Neural cell (in vitro differentiated cells): Measurements from ENCODE around the gene OR52R1. TPM values are rescaled to one million over a fixed set of nuclear protein-coding genes. Genes with fewer than 3 reads are reported as not detected.

Experiments used
- H2AFZ ChIP-seq: fragments of 200-600, 300-800 bp; sonication (generic), shearing (Covaris generic); 2 replicates; pipeline ENCODE4 v1.6.0; 2014; ENCODE audit warnings: low read depth, mild to moderate bottlenecking, antibody characterized with exemption, low read length, moderate library complexity
- H3F3A ChIP-seq: fragments of 200-600 bp; shearing (Covaris generic); 2 replicates; pipeline ENCODE4 v1.6.1; 2016; ENCODE audit warnings: mild to moderate bottlenecking, moderate library complexity, mixed read lengths, antibody characterized with exemption, low read length; ENCODE audit not compliant: insufficient read depth, poor library complexity, severe bottlenecking
- H3K27ac ChIP-seq: fragments of 200-600, 300-800 bp; sonication (generic), shearing (Covaris generic); 2 replicates; pipeline ENCODE4 v1.5.1; 2014; ENCODE audit warnings: mild to moderate bottlenecking, low read length, moderate library complexity
- H3K27me3 ChIP-seq: fragments of 300-800, 200-600 bp; sonication (generic), shearing (Covaris generic); 2 replicates; pipeline ENCODE4 v1.6.0; 2014; ENCODE audit warnings: mild to moderate bottlenecking, low read depth, low read length, moderate library complexity; ENCODE audit not compliant: insufficient read depth
- H3K36me3 ChIP-seq: fragments of 300-800, 200-600 bp; sonication (generic), shearing (Covaris generic); 2 replicates; pipeline ENCODE4 v1.5.1; 2014; ENCODE audit warnings: mild to moderate bottlenecking, antibody characterized with exemption, low read length, moderate library complexity; ENCODE audit not compliant: insufficient read depth
- H3K4me2 ChIP-seq: fragments of 300-800, 200-600 bp; sonication (generic), shearing (Covaris generic); 2 replicates; pipeline ENCODE4 v1.6.0; 2014; ENCODE audit warnings: mild to moderate bottlenecking, low read length
- H3K4me3 ChIP-seq: fragments of 300-800, 200-600 bp; sonication (generic), shearing (Covaris generic); 2 replicates; pipeline ENCODE4 v1.5.1; 2014; ENCODE audit warnings: mild to moderate bottlenecking, low read length, moderate library complexity
- H3K79me2 ChIP-seq: fragments of 200-600 bp; shearing (Covaris generic); replicated peaks from 2 replicates; pipeline ENCODE4 v1.6.0; 2014; ENCODE audit warnings: mild to moderate bottlenecking, low read length, moderate library complexity; ENCODE audit not compliant: insufficient read depth
- H3K9ac ChIP-seq: fragments of 300-800, 200-600 bp; sonication (generic), shearing (Covaris generic); 2 replicates; pipeline ENCODE4 v1.6.1; 2016; ENCODE audit warnings: mild to moderate bottlenecking, low read length, mixed read lengths
- H3K9me2 ChIP-seq: fragments of 200-600 bp; shearing (Covaris generic); 2 replicates; pipeline ENCODE4 v1.6.1; 2016; ENCODE audit warnings: mild to moderate bottlenecking, low read length, mixed read lengths; ENCODE audit not compliant: insufficient read depth
- H3K9me3 ChIP-seq: fragments of 200-600, 300-800 bp; sonication (generic), shearing (Covaris generic); 2 replicates; pipeline ENCODE4 v1.6.1; 2016; ENCODE audit warnings: mild to moderate bottlenecking, mixed run types, low read length, moderate library complexity, mixed read lengths
- H4K20me1 ChIP-seq: fragments of 200-600 bp; shearing (Covaris generic); 2 replicates; pipeline ENCODE4 v1.6.1; 2016; ENCODE audit warnings: mild to moderate bottlenecking, mixed run types; ENCODE audit not compliant: insufficient read depth
- CTCF ChIP-seq: fragments of 450-650 bp; IDR thresholded peaks from 2 replicates; pipeline ENCODE4 v1.5.1; 2014; ENCODE audit warnings: antibody characterized with exemption, mild to moderate bottlenecking, moderate library complexity; ENCODE audit not compliant: poor library complexity, severe bottlenecking
- EP300 ChIP-seq: fragments of 450-650 bp; conservative IDR thresholded peaks from 2 replicates; pipeline ENCODE4 v1.6.1; 2014; ENCODE audit warnings: antibody characterized with exemption, mild to moderate bottlenecking, moderate library complexity; ENCODE audit not compliant: poor library complexity, severe bottlenecking
- EZH2 ChIP-seq: fragments of 200-600, 300-800 bp; shearing (Covaris generic), sonication (generic); IDR thresholded peaks from 2 replicates; pipeline ENCODE4 v1.6.1; 2014; ENCODE audit warnings: antibody characterized with exemption, low read length, borderline replicate concordance, mild to moderate bottlenecking; ENCODE audit not compliant: insufficient read depth, poor library complexity, severe bottlenecking
- MXI1 ChIP-seq: fragments of 450-650 bp; conservative IDR thresholded peaks from 2 replicates; pipeline ENCODE4 v1.6.1; 2014; ENCODE audit warnings: antibody characterized with exemption, mild to moderate bottlenecking; ENCODE audit not compliant: poor library complexity, severe bottlenecking
- POLR2AphosphoS5 ChIP-seq: IDR thresholded peaks from 2 replicates; pipeline ENCODE4 v1.6.1; 2012
- RAD21 ChIP-seq: fragments of 450-650 bp; conservative IDR thresholded peaks from 2 replicates; pipeline ENCODE4 v1.6.1; 2014; ENCODE audit warnings: antibody characterized with exemption, mild to moderate bottlenecking, moderate library complexity
- REST ChIP-seq: IDR thresholded peaks from 2 replicates; pipeline ENCODE4 v1.6.1; 2012; ENCODE audit warnings: borderline replicate concordance
- SMC3 ChIP-seq: fragments of 450-650 bp; conservative IDR thresholded peaks from 2 replicates; pipeline ENCODE4 v1.6.1; 2014; ENCODE audit warnings: antibody characterized with exemption, mild to moderate bottlenecking, moderate library complexity; ENCODE audit not compliant: poor library complexity
- TAF1 ChIP-seq: IDR thresholded peaks from 2 replicates; pipeline ENCODE4 v1.6.1; 2012; ENCODE audit warnings: low read depth
- polyA plus RNA-seq: library from polyadenylated mRNA; depleted of rRNA; stranded (reverse); fragments of >200 nt; gene quantifications from 2 replicates; pipeline ENCODE4 v1.2.3, GENCODE V29; 2014

The OR52R1 gene
- polyA plus RNA-seq, 1 donor from 2014 or later, result not detected

GRCh38 chr11:4797206-4797605 lies 7.0 kb downstream of the OR52R1 start:
- H3K9ac ChIP-seq, result no peak overlapping the region
- H3K27me3 ChIP-seq, result no peaks in the 10 kb centered on the region
- H3K27ac ChIP-seq, result no peak overlapping the region
- no peak overlapping the region for H2AFZ ChIP-seq
- H3K36me3 ChIP-seq, result no peaks in the 10 kb centered on the region
- H4K20me1 ChIP-seq, result no peaks in the 10 kb centered on the region
- no peaks in the 10 kb centered on the region for H3K79me2 ChIP-seq
- H3K4me2 ChIP-seq, result no peak overlapping the region
- H3K9me2 ChIP-seq, result no peaks in the 10 kb centered on the region
- no peak overlapping the region for H3K4me3 ChIP-seq
- TF ChIP-seq REST (no peak), CTCF (no peak), POLR2AphosphoS5 (no peak)
- H3F3A ChIP-seq, result no peaks in the 10 kb centered on the region
- H3K9me3 ChIP-seq, result no peaks in the 10 kb centered on the region

GRCh38 chr11:4782454-4782853 lies 21.7 kb downstream of the OR52R1 start:
- Histone ChIP-seq H3K9me2 (no peaks in the 10 kb centered on the region), H3K9me3 (no peaks in the 10 kb centered on the region), H3K27me3 (no peaks in the 10 kb centered on the region), H3F3A (no peaks in the 10 kb centered on the region), H3K27ac (no peak overlapping the region), H3K79me2 (no peaks in the 10 kb centered on the region), H3K36me3 (no peaks in the 10 kb centered on the region), H2AFZ (no peak overlapping the region), H3K9ac (no peak overlapping the region), H4K20me1 (no peaks in the 10 kb centered on the region), H3K4me3 (no peak overlapping the region), H3K4me2 (no peak overlapping the region)
- no peak for TF ChIP-seq MXI1
- TF ChIP-seq CTCF, result no peak

GRCh38 chr11:4769838-4770237 lies 34.3 kb downstream of the OR52R1 start, which contains the start of gene OR51F1:
Gene OR51F1, minus strand, starts transcription at chr11:4769938. Its CDS starts 0 bp downstream, at chr11:4769938.
- Histone ChIP-seq H3K79me2 (no peaks in the 10 kb centered on the region), H3F3A (no peaks in the 10 kb centered on the region), H3K4me3 (no peak within 1 kb of the TSS), H3K9me2 (no peaks in the 10 kb centered on the region), H3K9ac (no peak within 1 kb of the TSS), H3K4me2 (no peak within 1 kb of the TSS), H4K20me1 (no peaks in the 10 kb centered on the region), H3K27me3 (no peaks in the 10 kb centered on the region), H3K27ac (no peak within 1 kb of the TSS), H3K9me3 (no peaks in the 10 kb centered on the region), H2AFZ (no peak within 1 kb of the TSS), H3K36me3 (no peaks in the 10 kb centered on the region)
- no peak for TF ChIP-seq EZH2
- TF ChIP-seq CTCF, result no peak
- no peak for TF ChIP-seq SMC3
- TF ChIP-seq POLR2AphosphoS5, result no peak
- TF ChIP-seq MXI1, result no peak
- no peak for TF ChIP-seq TAF1
- TF ChIP-seq EP300, result no peak
- no peak for TF ChIP-seq RAD21
